ENCODE results near the gene MED25.

- TF ChIP-seq CTCF (IDR thresholded peaks at IDR 0.05): no peak
- TF ChIP-seq POLR2A (IDR thresholded peaks at IDR 0.05): no peak
- no peak for TF ChIP-seq EP300 (IDR thresholded peaks at IDR 0.05)
Observed at GRCh38 chr19:49807058-49807903, 10.8 kb upstream of the MED25 start.
